Adrenal gland (tissue), 12 donors: ENCODE data around the gene ANKS1B. TPM values are rescaled to one million over a fixed set of nuclear protein-coding genes. Genes with fewer than 3 reads are reported as not detected.

Source experiments
- DNase-seq, 7 donors: peaks; one replicate each; pipeline ENCODE4 v3.0.0-alpha.2; 2019 to 2020
- H3K27ac ChIP-seq, 5 donors: fragments of 200-600 bp; sonication (generic) in 4 of 5; 1 replicate in 3 of 5; 2 replicates in 2 of 5; pipeline versions ENCODE4 v1.5.1 to v1.8.0; 2016 to 2020; ENCODE audit warnings: mild to moderate bottlenecking in 1 of 5
- H3K27me3 ChIP-seq: fragments of 200-600 bp; 2 replicates; pipeline ENCODE4 v1.8.0; 2021
- H3K36me3 ChIP-seq, 2 donors: fragments of 200-600 bp; replicated peaks in 1 of 2; 1 replicate in 1 of 2; 2 replicates in 1 of 2; pipeline versions ENCODE4 v1.5.1 to v1.8.0; 2018 to 2022
- H3K4me1 ChIP-seq, 2 donors: fragments of 200-600 bp; replicated peaks in 1 of 2; 1 replicate in 1 of 2; 2 replicates in 1 of 2; pipeline versions ENCODE4 v1.5.1 to v1.8.0; 2018 to 2021
- H3K4me3 ChIP-seq, 4 donors: fragments of 200-600 bp; sonication (generic) in 3 of 4; one replicate each; pipeline ENCODE4 v1.5.1; 2016 to 2018
- H3K9me3 ChIP-seq, 3 donors: fragments of 200-600 bp; sonication (generic) in 1 of 3; replicated peaks in 1 of 3; 1 replicate in 2 of 3; 2 replicates in 1 of 3; pipeline versions ENCODE4 v1.5.1 to v1.8.0; 2016 to 2021
- CTCF ChIP-seq, 6 experiments: fragments of 450-650 bp in 4 of 6; fragments of 200-600 bp in 2 of 6; sonication (generic) in 1 of 6; IDR thresholded peaks; 1 replicate in 5 of 6; 2 replicates in 1 of 6; pipeline versions ENCODE4 v1.5.1 to v1.8.0; 2016 to 2021; ENCODE audit warnings: antibody characterized with exemption in 6 of 6, mild to moderate bottlenecking in 2 of 6, moderate library complexity in 1 of 6
- POLR2A ChIP-seq, 2 donors: fragments of 450-650 bp; IDR thresholded peaks; one replicate each; pipeline ENCODE4 v1.6.1; 2017; ENCODE audit warnings: antibody characterized with exemption in 2 of 2, mild to moderate bottlenecking in 2 of 2, moderate library complexity in 1 of 2
- WGBS, 4 donors: extraction: QIAGEN DNeasy Blood & Tissue Kit in 2 of 4; methylation state at CpG; one replicate each; pipeline versions ENCODE4 v1.1.5 to v1.1.7; 2013 to 2017; 5-methylcytosine and 5-hydroxymethylcytosine counted together
- intact Hi-C, 2 donors: fragments of 100-400 bp; cut with DNase I; formaldehyde crosslinking; loops; one replicate each; pipeline versions ENCODE4 v1.14.1 to v1.15.0; 2022 to 2023
- polyA plus RNA-seq, 3 donors: library from polyadenylated mRNA; stranded (reverse); fragments of 200-250 nt in 2 of 3; fragments of 350-450 nt in 1 of 3; fragmentation: Illumina TruSeq in 1 of 3; extraction: RNeasy Lipid Tissue Mini Kit (QIAGEN cat#74804) in 1 of 3; gene quantifications; one replicate each; pipeline ENCODE4 v1.2.3, GENCODE V29; 2013 to 2014
- total RNA-seq, 9 donors: library from RNA; depleted of rRNA in 4 of 9; stranded (reverse); fragments of >200 nt in 4 of 9; fragments of 120-200 nt in 1 of 9; fragmentation: NEBNext Ultra II Directional in 1 of 9; extraction: Animal tissue kit (Norgen Biotek cat#: 25700) in 1 of 9; gene quantifications; one replicate each; pipeline versions ENCODE4 v1.1.0 to v1.2.4, GENCODE V29; 2013 to 2023
- donor health status: healthy with polysubstance abuse.
- donor health status: Bipolar disorder and iron deficiency.
- donor health status: DM: yes; HTN: yes; CAD: no.
- donor health status: DM: no; HTN: no; CAD: no.
- donor health status: DM: no; HTN: no; CAD: no.
- donor health status: DM: yes; HTN: yes; CAD: no.

Gene ANKS1B
- total and polyA plus RNA-seq, 12 donors = 1.3 to 28.1 (median 8.0) TPM

- H3K9me3 ChIP-seq = no peaks in the 10 kb centered on the region
Measured at GRCh38 chr12:99824900-99825542, 159.7 kb downstream of the ANKS1B start.

GRCh38 chr12:99822273-99822672, 162.5 kb downstream of the ANKS1B start:
- Histone ChIP-seq H3K27me3 (no peaks in the 10 kb centered on the region), H3K9me3 (peaks cover 0 to 5% (median 0%) of the 10 kb centered on the region in 3 donors), H3K4me3 (no peak overlapping the region), H3K27ac (no peak overlapping the region), H3K4me1 (no peaks in the 10 kb centered on the region), H3K36me3 (no peaks in the 10 kb centered on the region)
- DNase-seq = no peak
- intact Hi-C loops = no loop called here
- TF ChIP-seq CTCF (IDR thresholded peaks at IDR 0.05) (no peak), POLR2A (IDR thresholded peaks at IDR 0.05) (no peak)

More at GRCh38 chr12:99824900-99825542, 159.7 kb downstream of the ANKS1B start:
- H3K27ac ChIP-seq = no peak overlapping the region
- no peak overlapping the region for H3K4me3 ChIP-seq
- no peaks in the 10 kb centered on the region for H3K36me3 ChIP-seq
- 77 to 81% (median 80%) methylated on average over 8 of the region's 8 CpGs for WGBS, 4 donors
- H3K4me1 ChIP-seq = no peaks in the 10 kb centered on the region
- H3K27me3 ChIP-seq = no peaks in the 10 kb centered on the region
- intact Hi-C loops = no loop called here
- no peak for DNase-seq
- TF ChIP-seq POLR2A (IDR thresholded peaks at IDR 0.05) = no peak
- TF ChIP-seq CTCF (IDR thresholded peaks at IDR 0.05) = no peak

- Histone ChIP-seq H3K4me3 (no peak overlapping the region), H3K9me3 (no peaks in the 10 kb centered on the region), H3K4me1 (peaks cover 0 to 5% of the 10 kb centered on the region in 2 donors), H3K36me3 (no peaks in the 10 kb centered on the region), H3K27ac (no peak overlapping the region), H3K27me3 (no peaks in the 10 kb centered on the region)
- DNase-seq = no peak
- intact Hi-C loops = no loop called here
- 16 to 24% (median 19%) methylated on average over 2 of the region's 2 CpGs for WGBS, 4 donors
- TF ChIP-seq POLR2A (IDR thresholded peaks at IDR 0.05) (no peak), CTCF (IDR thresholded peaks at IDR 0.05) (peak; percentile 37 to 67 (median 56))
Measured at GRCh38 chr12:99810718-99811593, 173.8 kb downstream of the ANKS1B start.

GRCh38 chr12:99809909-99810308, 174.8 kb downstream of the ANKS1B start:
- intact Hi-C loops = no loop called here
- DNase-seq = no peak

More at GRCh38 chr12:99809909-99810308, 174.8 kb downstream of the ANKS1B start:
- no peak overlapping the region for H3K27ac ChIP-seq
- no peaks in the 10 kb centered on the region for H3K36me3 ChIP-seq
- no peak for TF ChIP-seq POLR2A (IDR thresholded peaks at IDR 0.05)
- TF ChIP-seq CTCF (IDR thresholded peaks at IDR 0.05) = no peak
- peaks cover 0 to 5% of the 10 kb centered on the region in 2 donors for H3K4me1 ChIP-seq
- WGBS, 4 donors = 83 to 89% (median 88%) methylated on average over 8 of the region's 8 CpGs
- no peaks in the 10 kb centered on the region for H3K27me3 ChIP-seq
- no peak overlapping the region for H3K4me3 ChIP-seq
- H3K9me3 ChIP-seq = no peaks in the 10 kb centered on the region
